NK-92 (cell line): ENCODE results near the gene MYO10.
"Not testable (repeated sequence)": the region's sequence is repeated elsewhere in the genome, so short reads cannot be mapped to it uniquely, and the experiment has no call there.

Source experiments
- DNase-seq: peaks from one replicate; lab custom pipeline; 2025; ENCODE audit not compliant: unreplicated experiment; lab: John Stamatoyannopoulos, UW

MYO10 gene

DNA sequence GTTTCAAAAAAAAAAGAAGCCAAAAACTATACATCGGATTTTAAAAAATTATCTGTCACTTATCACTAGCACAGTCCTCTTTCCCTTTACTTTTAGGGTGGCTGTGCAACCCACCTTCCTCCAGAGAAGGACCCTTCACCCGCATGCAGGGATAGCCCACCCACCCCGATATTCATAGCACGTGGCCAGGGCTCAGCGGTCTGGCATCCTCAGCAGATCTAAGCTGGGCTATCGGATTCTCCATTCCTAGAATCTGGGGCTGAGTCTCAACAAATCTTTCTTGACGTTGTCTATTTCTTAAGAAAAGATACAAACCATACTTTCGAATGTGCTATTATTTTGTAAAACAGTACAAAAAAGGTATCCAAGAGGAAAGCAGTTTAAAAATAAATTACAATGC is 70.9 kb downstream of the MYO10 start:
- DNase-seq, result no peak

DNA sequence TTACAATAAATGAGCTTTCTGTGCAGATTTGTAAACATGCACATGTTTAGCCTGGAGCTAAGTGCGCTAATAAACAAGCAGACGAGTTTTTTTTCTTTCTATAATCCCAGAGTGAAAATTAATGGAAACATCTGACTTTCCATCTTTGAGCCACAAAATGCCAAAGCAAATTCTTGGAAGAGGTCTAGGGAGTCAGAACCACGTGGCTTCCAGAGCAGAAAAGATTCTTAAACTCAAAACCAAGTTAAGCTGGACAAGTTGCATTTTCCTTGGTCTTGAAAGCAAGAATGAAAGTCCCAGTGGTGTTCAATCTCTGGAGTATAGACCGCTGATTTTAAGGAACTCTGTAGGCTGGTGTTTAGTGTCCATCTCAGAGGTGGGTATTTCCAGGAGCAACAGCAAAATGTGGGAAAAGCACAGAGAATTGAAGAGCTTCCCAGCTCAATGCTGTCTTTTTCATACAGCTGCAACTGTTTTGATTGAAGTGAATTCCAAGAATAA is 71.4 kb downstream of the MYO10 start:
- no peak for DNase-seq

DNA sequence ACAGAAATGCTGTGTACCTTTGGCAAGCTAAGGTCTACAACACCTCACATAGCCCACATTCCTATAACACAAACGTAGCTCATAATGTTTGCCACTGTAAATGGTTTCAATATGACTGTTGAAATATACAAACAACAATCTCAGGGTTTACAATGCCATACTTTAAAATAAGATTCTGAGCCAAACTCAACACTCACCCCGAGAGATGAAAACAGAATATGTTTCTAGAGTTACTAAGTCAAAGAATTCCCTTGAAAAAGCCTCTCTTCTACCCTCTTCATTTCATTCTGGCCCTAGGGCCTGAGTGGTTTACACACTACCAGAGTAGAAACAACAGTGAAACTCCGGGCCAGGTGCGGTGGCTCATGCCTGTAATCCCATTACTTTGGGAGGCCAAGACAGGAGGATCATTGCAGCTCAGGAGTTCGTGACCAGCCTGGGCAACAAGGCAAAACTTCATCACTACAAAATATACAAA is 72.6 kb downstream of the MYO10 start:
- DNase-seq, result no peak

DNA sequence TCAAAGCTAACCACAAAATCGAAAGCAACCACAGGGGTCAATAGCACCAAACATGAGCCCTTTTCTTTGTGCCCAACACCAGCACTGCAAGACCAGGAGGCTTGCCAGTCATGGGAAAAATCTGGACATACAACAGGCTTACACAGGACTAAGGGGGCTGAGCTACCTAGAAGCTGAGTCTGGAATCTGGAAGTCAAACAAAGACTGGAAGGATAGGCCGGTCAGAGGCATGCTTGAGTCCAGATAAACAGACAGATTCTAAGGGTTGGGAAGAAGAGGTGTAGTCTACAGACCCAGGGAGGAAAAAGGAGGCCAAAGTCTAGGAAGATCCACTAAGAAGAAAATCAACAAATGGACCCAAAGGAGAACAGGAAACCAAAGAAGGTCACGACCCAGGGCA is 73.3 kb downstream of the MYO10 start:
- no peak for DNase-seq

DNA sequence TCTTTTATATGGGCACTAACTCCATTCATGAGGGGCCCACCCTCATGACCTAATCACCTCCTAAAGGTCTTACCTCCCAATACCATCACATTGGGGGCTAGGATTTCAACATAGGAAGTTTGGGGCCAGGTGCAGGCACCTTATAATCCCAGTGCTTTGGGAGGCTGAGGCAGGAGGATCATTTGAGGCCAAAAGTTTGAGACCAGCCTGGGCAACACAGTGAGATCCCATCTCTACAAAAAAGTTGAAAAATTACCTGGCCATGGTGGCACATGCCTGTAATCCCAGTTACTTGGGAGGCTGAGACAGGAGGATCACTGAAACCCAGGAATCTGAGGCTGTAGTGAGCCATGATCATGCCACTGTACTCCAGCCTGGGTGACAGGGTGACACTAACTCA is 76.7 kb downstream of the MYO10 start:
- DNase-seq, result no peak

DNA sequence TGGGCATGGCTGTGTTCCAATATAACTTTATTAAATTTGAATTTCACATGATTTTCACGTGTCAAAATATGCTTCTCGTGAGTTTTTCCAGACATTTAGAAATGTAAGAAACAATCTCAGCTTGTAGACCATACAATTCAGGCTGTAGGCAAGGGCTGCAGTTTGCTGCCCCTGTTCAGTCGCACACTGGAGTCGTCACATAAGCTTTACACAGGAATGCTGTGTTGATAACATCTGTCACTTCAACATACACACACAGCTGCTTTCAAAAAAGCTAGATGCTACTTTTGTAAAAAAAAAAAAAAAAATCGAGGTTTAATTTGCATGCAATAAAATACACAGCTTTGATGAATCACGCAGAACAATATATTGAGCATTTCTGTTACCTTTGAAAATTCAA is 77.9 kb downstream of the MYO10 start:
- no peak for DNase-seq

DNA sequence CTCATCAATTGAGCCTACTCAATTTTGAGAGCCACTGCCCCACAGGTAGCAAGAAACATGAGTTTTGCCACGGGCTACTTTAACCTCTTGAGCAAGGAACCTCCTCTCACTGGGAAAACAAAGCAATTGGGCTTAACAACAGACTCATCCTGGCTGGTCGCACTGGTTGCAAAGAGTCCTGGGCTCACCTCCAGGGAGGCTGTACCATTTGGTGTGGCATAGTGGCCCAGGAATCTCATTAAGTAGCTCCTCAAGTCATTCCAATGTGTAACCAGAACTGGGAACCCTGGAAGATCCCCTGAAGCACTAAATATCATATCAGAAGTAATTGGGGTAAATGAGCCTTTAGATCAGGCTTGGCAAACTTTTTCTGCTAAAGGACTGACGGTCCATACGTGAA is 78.5 kb downstream of the MYO10 start:
- no peak for DNase-seq

DNA sequence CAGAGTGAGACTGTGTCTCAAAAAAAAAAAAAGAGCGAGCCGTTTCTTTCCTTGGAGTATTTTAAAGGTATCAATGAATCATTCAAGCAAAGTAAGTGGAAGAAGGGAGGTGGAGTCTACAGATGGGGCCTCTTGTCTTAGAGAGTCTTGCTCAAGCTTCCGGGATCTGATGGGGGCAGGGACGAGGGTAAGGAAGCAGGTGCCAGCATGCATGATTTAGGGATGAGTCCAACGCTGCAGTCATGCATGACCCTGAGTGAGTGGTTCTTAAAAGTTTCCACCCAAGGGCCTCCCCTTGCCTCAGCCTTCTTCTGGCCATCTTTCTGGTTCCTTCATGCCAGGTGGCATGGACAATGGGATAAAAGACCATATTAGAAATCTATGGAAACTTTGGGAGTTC is 79.6 kb downstream of the MYO10 start:
- no peak for DNase-seq

DNA sequence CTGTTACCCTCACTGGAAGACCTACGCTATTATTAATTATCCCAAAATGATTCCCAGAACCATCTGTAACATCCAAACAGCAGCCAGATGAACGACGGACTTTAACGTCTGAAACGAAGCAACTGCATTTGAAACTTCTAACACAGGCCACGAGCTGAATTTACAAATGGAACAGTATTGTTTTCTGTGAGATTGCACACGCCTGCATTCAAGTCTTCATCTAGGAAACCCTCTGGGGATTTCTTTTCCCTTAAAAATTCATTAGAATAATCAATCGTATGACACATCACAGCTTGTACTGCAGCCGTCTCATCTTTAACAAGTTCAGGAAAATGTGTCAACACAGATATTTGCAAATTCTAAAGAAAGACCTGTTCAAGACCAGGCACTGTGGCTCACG is 80.2 kb downstream of the MYO10 start:
- no peak for DNase-seq

DNA sequence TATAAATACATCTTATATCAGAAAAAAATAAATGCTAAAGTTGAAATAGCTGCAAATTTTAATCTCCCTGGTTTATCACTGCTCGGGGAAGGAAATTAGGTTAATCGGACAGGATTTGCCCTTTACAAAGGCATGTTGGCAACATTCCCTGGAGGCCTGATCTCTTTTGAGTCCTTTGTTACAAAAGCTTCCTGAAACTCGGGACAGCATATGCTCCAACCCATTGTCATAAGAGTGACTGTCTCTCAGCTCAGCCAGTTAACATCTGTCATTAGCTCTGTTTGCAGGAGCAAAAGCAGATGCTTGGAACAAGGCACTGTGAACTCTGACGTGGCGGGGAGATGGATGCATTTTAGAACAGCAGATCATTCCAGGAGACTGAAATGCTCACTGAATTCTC is 80.6 kb downstream of the MYO10 start:
- no peak for DNase-seq

DNA sequence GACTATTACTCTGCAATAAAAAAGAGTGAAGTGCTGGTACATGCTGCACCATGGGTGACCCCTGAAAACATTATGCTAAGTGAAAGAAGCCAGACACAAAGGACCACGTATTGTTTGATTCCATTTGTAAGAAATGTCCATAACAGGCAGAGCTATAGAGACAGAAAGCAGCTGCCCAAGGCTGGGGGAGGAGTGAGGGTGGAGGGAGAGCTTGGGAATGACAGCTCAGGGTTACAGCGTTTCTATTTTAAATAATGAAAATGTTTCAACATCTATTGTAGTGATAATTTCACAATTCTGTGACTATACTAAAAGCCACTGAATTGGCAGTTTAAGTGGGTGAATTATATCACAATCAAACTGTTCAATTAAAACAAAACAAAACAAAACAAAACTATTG is 81.7 kb downstream of the MYO10 start:
- DNase-seq, result no peak

DNA sequence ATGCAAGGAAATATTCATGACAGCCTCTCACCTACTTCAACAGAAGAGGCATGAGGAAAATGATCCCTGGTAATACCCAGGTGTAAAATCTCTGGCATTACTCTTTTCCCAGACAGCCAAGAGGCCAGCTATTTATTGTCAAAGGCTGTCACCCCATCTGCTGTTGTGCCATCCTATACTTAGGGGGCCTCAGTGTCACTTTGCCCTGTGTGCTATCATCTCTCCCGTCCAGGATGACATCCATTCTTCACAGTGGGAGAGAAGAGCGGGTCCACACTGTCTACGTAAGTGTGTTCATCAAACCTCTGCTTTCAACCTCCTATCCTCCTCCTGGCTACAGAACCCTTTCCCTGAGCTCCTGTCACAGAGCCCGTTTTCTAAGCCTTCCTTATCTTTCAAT is 82.6 kb downstream of the MYO10 start:
- DNase-seq, result no peak

DNA sequence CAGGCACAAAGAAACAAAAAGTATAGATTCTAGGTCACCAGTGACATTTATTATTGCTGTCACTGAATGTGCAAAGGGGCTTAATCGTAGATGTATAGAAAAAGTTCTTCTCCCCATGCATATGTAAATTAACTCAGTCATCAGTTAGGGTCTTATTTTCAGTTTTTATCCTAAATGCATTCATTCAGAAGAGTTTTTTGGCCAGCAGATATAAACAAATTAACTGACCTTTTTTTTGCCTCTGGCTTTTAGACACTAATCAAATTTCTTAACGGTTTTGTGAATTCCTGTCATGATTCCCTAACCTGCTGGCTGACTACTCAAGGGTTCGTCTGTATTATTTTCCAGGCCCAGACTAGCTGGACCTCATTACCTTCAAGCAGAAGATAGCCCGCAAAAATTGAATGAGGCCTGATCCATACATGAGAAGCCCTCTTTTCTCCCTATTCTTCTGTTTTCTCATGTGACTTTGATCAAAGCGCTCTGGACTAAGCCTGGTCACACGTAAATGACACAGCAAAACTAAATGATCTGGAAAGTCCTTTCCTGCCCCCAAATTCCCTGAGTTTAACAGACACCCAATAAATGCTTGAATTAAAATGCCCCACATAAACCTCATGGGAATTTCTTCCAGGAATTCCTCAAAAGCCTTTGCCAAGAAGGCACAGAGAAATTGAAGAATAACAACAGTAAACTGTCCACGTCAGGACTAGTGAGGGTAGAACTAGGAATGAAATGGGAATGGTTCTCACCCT is 83.7 kb downstream of the MYO10 start:
- no peak for DNase-seq

DNA sequence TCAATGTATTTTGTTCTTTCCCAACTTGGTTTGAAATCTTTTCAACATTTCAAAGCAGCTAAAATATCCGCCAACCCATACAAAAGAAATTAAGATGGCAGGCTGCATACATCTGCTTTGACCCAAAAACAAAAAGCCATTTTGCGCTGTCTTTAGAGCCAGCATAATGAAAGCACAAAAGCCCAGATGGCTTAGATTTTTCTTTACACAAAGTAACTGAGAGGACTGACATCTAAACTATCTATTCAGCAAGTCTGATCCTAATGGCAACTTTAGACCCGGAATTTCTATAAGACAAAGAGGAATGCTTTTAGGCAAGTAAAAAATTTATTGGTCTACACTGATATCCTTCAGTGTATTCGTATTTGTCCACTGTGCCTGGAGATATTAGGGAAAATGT is 86.3 kb downstream of the MYO10 start:
- DNase-seq, result no peak

DNA sequence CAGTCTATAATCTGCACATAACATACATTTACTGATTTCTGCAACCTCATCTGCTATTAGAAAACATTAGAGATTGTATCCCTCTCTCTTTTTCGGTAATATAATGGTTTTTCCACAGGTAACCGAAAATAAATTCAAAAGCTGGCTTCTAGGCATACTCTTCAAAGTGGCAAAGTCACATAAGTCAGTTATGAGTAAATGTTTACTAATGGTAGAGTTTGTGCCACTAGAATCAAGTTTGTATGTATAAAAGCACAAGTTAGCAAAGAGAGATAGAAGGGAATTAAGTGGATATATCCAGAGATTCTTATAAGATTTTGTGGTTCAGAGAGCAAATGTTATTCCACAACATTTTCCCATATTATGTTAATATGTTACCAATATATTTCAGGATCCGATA is 86.9 kb downstream of the MYO10 start:
- no peak for DNase-seq

DNA sequence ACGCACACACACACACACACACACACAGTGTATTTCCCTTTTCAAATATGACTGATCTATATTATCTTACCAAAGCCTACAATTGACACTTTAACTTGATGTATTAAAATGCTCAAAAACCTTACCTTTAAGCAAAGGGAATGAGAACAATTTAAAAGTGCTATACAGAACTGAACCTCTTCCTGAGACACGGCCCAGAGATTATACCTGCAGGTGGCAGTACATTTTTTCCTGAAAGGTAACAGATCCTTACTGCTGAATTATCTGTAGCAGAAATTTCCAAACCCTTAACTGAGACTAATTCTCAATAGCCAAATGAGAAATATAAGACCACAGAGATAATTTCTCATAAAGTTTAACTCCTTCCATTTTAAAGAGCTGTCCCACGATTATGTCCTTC is 91.1 kb downstream of the MYO10 start:
- DNase-seq, result no peak

DNA sequence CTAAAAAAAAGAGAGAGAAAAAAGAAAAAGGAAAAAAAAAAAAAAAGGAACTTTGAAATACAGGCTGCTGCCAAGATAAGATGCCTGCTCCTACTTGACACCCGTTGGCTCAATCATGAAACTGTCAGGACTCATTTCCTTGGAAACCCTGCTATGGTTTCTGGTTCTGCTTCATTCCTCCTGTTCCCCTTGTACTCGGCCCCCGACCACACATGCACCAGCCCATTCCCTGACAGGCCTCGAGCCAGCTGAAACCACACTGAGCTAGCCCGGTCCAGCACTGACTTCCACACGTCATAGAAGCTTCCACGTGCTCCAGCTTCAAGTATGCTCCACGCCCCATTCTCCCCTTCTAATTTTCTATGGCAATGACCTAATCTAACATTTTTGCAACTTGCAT is 93.2 kb downstream of the MYO10 start:
- DNase-seq, result no peak

DNA sequence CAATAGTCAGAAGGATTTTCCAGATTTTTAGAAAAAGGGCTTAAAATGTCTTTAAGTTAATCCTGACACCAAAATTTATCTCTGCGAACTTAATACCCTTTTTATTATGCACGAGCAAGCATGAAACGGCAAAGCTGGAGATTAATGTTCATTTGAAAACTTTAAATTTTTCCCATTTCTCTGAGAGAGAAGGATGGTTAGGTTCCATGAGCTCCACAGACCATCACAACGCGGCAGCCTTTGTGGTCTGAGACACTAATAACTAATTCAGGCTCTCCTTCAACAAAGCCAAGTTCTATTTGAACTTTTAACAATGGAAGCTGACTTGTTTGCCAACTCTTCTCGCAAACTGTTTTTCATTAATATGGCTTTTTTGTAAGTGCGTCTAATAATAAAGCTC is 94.7 kb downstream of the MYO10 start:
- DNase-seq, result no peak

DNA sequence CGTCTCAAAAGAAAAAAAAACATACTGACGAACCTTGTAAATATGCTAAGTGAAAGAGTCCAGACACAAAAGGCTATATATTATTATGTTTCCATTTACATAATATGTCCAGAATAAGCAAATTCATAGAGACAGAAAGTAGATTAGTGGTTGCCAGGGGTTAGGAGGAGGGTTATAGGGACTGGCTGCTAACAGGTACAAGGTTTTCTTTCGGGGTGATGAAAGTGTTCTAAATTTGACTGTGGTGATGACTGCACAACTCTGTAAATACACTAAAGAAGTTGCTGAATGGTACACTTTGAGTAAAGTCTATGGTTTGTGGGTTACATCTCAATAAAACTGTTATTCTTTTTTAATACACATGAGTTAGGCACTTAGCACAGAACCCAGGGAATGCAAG is 98.8 kb downstream of the MYO10 start:
- DNase-seq, result no peak

DNA sequence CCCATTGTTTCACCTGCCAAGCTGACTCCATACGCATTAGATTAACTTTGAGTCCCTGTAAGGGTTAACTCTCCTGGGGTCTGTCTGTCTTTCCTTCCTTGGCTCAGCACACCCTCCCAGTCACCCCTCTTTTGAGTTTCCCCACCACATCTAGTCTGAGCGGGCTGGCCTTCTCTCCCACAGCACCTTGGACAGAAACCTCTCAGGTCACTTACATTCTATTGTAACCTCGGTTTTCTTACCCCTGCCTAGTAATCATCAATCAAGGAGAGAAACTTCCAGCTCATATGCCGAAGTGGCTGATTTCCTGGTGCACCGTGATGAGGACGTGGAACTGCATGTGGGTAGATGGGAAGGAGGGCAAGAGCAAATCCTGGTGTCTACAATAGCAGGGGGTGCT is 102.1 kb downstream of the MYO10 start:
- DNase-seq, result no peak

DNA sequence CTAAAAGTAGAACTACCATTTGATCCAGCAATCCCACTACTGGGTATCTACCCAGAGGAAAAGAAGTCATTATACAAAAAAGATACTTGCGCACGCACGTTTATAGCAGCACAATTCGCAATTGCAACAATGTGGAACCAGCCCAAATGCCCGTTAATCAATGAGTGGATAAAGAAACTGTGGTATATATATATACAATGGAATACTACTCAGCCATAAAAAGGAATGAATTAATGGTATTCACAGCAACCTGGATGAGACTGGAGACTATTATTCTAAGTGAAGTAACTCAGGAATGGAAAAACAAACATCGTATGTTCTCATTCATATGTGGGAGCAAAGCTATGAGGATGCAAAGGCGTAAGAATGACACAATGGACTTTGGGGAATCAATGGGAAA is 104.8 kb downstream of the MYO10 start:
- not testable (repeated sequence) for DNase-seq

DNA sequence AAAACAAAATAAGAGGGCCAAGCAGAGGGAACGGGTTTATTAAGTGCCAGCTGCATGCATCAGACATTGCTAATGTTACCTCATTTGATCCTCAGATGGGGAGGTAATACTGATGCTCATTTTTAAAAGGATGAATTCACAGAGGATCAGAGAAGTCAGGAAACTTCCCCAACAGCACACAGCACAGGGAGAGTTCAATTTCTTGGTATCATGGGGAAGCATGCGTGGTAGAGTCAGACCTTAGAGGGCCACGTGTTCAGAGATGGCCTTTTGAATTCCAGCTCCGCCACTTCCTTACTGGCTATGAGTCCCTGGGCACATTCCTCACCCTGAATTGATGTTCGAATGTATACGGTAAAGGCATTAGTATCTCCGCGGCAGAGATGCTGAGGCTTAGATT is 108.3 kb downstream of the MYO10 start:
- no peak for DNase-seq
